Kasumi-1 (cell line): ENCODE measurements around the gene NPTN.

Source experiments
- DNase-seq, 2 experiments: peaks; one replicate each; lab custom pipeline; 2025; lab: John Stamatoyannopoulos, UW

NPTN gene

DNA sequence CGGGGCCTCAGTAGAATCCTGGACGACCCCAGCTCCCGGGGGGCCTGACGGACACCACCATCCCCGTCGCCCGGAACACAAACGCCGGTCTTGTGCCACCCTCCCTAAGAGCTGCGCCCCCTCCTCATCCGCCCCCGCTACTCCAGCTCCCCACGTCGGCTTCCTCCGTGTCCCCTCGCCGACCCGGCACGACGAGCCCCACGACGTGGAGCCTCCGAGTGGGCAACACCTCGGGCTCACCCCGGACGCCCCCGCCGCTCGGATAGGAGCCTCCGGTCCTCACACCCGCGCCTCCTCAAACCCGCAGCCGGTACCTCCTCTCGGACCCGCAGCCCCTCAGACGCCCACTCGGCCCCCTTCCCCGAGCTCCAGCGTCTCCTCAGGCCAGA, 525 bp downstream of the NPTN start:
- no peak for DNase-seq

DNA sequence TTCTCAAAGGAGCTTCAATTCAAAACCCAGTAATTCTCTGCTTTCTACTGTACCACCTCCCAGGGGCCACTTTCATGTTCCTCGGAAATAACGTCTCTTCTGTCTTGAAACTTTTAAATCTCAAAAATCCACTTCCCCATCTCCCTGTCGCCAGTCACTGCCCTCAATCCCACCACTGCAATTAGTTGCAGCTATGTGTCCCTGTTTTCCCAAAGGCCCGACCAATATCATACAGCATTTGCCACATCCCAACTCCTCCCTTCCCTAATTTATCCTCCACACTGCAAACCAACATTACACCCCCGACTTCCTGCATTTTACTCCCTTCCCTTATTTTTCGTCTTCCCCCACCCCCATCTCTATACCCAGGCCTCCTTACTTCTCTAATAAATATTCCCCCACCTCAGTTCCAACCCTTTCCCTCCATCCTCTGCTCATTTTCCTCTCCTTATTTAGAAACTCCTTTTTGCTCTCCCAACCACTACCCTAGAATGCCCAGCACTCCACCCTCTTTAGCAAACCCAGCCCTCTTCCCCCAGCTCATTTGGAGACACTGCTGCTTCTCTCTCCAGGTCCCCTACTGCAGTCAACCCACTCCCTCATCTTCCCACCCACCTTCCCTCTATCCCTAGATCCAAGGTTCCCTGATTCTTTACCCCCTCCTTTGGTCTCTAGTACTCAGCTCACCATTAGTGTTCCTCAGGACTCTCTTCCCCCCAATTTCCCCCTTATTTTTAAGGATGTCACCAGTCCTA, 1.1 kb downstream of the NPTN start:
- DNase-seq: peak; percentile 54 to 65

DNA sequence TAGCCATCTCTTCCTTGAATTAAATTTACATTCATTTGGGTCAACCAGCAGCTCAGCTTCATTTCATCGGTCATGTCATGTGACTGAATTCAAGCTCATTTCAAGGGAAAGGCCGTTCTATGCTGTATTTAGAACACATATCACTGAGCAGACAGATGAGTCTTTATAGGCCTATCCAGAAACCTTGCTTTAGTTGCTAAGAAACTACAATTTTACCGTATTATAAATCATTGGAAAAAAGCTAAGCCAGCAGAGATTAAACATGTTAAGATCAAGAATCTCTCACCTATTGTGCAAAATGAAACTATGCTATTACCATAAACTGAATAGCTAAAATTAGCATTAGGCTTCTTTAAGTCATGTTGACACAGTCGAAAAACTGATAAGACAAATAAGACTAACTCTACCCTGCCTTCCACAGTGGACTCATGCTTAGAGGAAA, 2.2 kb downstream of the NPTN start:
- no peak for DNase-seq

- no peak for DNase-seq
These were observed 3.3 kb downstream of the NPTN start for GRCh38 chr15:73629798-73630429.

DNA sequence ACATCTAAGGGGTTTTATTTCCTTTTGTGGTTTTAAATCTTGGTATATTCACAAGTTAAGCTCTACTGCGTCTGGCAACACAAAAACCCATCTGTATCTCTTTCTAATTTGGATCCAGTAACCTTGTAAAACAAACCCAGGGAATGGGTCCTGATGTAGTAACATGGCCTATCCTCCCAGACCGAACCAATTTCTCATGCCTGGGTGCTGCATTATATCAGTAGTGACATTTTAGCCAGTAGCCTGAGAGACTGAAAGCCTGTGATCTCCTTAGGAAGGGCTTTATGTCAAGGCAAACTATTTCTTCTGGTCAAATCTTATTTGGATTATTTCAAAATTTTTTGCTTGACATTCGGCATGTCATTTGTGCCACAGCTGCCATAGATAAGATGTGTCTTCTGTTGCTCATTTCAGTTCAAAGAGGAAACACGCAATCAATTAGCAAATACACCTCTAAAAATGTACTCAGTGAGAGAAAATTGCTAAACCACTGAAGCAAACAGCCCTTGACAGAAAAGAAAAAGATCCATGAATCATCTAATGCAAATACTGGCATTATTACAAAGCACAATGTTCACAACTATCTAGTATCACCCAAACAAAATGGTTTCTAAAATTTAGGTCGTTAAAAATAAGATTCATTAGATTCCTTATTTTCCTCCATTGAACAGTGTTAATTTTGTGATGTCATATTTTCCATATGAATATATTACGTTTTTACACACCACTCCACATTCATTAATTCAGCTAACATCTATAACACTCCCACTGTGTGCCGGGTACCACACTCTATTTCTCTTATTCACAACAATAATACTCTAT, 4.0 kb downstream of the NPTN start:
- DNase-seq: no peak

DNA sequence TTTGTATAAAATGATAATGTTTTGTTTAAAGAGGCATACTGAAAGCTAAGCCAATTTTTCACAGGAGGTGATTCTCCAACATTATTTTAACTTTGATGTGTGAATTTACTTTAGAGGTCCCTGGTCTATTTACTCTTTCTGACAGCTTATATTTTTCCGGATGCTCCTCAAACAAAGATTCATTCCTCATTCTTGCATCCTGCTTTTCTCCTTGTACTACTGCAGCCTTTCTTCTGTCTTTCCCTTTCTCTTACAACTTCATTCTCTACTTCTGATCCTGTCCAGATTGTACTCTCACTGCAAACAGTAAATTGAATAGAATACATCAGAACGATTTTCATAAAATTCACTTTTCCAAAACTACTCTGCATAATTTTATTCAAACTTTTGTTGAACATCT, 5.1 kb downstream of the NPTN start:
- no peak for DNase-seq

DNA sequence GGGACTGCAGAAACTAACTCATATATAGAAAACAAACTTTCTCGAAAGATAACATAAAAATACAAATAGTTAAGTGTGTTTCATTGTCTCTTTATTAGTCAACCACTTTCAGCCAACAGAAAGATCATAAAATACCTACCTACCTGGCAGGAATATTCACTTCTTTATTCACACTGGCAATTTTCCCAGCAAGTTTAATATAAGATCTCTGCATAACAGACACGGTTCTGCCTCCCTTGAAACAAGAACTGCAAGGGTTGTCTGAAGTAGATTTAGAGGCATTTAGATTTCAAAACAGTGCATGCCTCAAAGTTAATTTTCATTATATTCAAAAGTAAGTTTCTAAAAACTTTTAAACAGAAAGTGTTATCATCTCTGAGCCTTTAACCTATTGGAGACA, 7.1 kb downstream of the NPTN start:
- DNase-seq: no peak

DNA sequence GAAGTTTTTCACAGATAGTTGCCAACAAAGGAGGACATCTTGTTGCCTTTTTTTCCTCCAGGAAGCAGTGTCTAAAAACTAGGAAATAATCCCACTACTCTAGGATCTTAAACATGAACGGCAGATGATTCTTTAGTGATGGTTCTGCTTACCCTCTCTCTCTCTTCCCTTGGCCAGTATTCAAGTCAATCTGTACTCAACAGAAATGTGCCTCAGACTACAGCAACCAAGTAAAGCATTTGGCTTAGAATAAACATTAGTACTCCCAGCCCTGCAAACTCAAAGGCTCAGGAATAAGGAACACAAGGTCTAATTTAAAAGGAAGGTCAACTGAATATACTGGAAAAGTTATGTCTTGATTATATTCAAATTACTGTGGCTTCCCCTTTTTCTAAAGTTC, 8.7 kb downstream of the NPTN start:
- no peak for DNase-seq

DNA sequence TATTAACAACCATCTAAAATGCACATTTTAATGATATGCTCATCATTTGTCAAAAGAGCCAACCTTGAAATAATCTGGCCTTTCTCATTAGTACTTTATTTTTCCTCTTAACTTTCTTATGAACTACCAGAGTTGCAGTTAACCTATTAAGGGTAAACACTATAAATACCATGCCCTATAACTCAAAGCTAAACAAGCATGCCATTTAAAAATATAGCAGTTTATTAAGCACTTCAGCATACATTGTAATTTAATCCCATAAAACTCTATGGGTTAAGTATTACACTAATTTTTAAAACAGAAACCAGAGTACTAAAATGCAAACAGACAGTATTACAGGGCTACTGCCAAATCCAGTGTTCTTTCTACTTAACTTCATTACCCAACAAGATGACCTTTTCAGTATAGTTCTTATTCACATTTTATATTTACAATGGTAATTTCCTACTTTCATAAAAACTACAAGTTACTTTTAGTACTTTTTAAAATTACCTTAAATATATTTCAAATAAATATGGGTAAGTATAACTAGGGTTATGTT, 11.8 kb downstream of the NPTN start:
- no peak for DNase-seq

GRCh38 chr15:73620078-73620477, 13.1 kb downstream of the NPTN start:
- no peak for DNase-seq

GRCh38 chr15:73617913-73618312, 15.3 kb downstream of the NPTN start:
- no peak for DNase-seq

DNA sequence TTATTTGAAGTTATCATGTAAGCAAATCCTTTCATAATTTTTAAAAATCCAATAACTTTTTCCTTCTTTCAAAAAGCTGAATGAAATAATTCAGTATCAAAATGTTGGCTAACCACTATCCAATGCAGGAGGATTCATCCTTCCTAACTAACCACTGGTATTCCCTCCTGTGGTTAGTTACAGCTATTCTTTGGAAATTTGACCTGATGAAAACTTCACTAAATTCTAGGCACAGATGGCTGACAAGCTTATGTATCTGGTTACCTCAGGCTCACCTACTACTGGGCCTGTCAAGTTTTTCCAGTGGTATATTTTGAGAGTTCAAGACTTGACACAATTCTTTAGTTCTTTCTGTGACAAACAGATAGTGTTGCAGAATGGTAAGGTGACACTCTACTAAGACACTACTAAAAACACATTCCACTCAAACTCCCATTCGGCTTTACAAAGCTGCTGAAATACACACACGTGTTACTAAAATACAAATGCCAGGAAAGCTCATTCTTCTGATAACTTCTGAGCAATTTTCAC, 15.8 kb downstream of the NPTN start:
- DNase-seq: no peak

GRCh38 chr15:73608941-73609340, 24.2 kb downstream of the NPTN start:
- DNase-seq: no peak

DNA sequence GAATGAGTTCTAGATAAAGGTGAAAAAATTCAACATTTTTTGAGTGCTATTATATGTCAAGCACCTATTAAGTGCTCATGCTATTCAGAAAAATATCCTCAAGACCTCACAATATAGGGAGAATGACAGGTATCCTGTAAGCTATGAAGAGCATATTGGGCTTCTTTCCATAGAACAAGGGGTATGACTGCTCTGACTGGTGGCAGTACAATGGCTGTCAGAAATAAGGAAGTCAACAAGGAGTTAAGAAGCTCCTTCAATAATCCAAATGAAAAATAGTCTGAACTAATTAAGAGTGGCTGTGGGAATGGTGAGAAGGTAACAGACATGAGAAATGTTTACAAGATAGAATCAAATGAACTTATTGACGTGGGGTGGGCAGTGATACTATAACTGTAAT, 24.7 kb downstream of the NPTN start:
- DNase-seq: peak; percentile 22 to 43

DNA sequence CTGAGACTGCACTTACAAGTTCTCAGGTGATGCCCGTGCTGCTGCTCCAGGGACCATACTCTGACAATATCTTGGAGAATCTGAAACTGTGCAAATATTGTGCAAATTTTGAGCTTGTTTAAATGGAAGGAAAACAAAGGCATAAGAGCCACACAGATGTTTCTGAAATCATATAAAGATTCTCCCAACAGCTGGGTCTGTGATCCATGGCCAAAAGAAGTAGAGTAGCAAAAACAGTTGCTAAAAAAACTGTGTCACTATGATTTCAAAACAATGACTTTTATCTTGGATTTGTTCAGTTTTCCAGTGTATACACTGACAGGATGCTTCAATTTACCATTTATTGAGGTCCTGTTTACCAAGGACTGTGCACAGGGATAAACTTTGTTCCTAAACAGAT, 25.3 kb downstream of the NPTN start:
- DNase-seq: no peak

GRCh38 chr15:73607405-73607804, 25.8 kb downstream of the NPTN start:
- peak in 1 of 2 experiments; percentile 9 for DNase-seq

- no peak for DNase-seq
These were observed 27.3 kb downstream of the NPTN start for GRCh38 chr15:73605759-73606436.

DNA sequence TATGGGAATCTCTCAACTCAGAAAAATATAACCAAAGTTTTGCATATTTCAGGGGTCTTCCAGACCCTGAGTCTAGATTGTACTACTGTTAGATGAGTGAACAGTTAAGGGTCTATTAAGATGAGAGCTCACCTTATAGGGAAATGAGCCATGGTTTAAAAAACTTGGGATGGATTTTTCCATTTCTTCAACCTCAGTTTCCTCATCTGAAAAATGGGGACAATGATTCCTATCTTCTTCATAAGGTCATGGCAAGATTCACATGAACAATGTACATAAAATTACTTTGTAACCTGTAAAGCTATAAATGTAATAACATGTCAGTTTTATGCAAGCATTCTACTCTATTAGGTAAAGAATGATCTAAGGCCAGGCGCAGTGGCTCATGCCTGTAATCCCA, 28.7 kb downstream of the NPTN start:
- DNase-seq: no peak

DNA sequence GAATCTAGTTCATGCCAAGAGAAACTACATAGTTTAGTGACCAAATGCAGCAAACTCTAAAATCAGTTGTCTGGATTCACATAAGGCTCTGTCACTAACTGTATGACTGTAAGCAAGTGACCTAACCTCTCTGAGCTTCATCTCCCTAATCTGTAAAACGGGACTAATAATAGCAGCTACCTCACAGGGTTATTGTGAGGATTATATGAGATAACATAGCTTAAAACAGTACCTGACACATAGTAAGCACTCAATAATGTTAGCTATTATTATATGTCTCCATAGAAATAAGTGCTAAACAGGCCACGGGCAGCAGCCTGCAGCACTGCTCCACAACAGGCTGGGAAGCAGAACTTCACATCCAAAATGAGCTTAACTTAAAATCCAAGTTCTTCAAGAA, 30.2 kb downstream of the NPTN start:
- DNase-seq: no peak

DNA sequence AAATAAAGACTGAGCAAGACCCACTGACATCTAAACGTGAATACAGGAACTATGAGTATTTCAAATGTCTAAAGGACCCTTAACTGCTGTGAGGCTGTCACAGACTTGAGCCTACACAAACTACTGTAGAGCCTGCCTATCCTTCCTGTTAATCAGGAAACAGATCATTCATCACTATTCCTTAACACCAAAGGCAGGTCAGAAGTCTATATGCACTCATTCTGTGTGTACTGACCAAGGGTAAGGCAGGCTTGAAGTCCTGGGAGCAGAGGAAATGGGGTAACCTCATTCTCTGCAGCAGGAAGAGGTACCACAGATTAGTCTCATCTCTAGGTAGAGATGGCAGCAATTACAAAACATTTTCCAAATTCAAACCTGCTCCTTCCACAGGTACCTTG, 30.7 kb downstream of the NPTN start:
- DNase-seq: peak; percentile 50 to 51
